ENCODE data around the gene NECTIN4. TPM values are rescaled to one million over a fixed set of nuclear protein-coding genes. Genes with fewer than 3 reads are reported as not detected.
A peak's percentile ranks its signal among the peaks of the same experiment; 100 is the strongest.

Gene NECTIN4
- total RNA-seq, 1 donor from 2014 or later, result 13.6 TPM

GRCh38 chr1:161131523-161132409 lies 42.4 kb upstream of the NECTIN4 start:
- no peak for TF ChIP-seq CTCF (IDR thresholded peaks at IDR 0.05; ENCODE audit: insufficient read depth, low read length, poor library complexity, severe bottlenecking)
- Histone ChIP-seq H3K27me3 (ENCODE audit: control insufficient read depth, insufficient read depth, low read length) (no peaks in the 10 kb centered on the region), H3K36me3 (ENCODE audit: control insufficient read depth, insufficient read depth, low read length) (no peaks in the 10 kb centered on the region), H3K4me3 (ENCODE audit: low read depth, low read length) (peak overlapping the region; percentile 92)
- no peak for DNase-seq (ENCODE audit: low read depth)

- no peak for TF ChIP-seq CTCF (IDR thresholded peaks at IDR 0.05; ENCODE audit: insufficient read depth, low read length, poor library complexity, severe bottlenecking)
- Histone ChIP-seq H3K27me3 (ENCODE audit: control insufficient read depth, insufficient read depth, low read length) (no peaks in the 10 kb centered on the region), H3K4me3 (ENCODE audit: low read depth, low read length) (no peak overlapping the region), H3K36me3 (ENCODE audit: control insufficient read depth, insufficient read depth, low read length) (no peaks in the 10 kb centered on the region)
- DNase-seq (ENCODE audit: low read depth), result no peak
These were observed 40.9 kb upstream of the NECTIN4 start for GRCh38 chr1:161130266-161130665.

GRCh38 chr1:161128591-161129420 lies 39.4 kb upstream of the NECTIN4 start:
- no peaks in the 10 kb centered on the region for H3K36me3 ChIP-seq (ENCODE audit: control insufficient read depth, insufficient read depth, low read length)
- DNase-seq (ENCODE audit: low read depth), result no peak
- H3K4me3 ChIP-seq (ENCODE audit: low read depth, low read length), result no peak overlapping the region
- TF ChIP-seq CTCF (IDR thresholded peaks at IDR 0.05; ENCODE audit: insufficient read depth, low read length, poor library complexity, severe bottlenecking), result no peak
- no peaks in the 10 kb centered on the region for H3K27me3 ChIP-seq (ENCODE audit: control insufficient read depth, insufficient read depth, low read length)

- Histone ChIP-seq H3K27me3 (ENCODE audit: control insufficient read depth, insufficient read depth, low read length) (no peaks in the 10 kb centered on the region), H3K36me3 (ENCODE audit: control insufficient read depth, insufficient read depth, low read length) (no peaks in the 10 kb centered on the region), H3K4me3 (ENCODE audit: low read depth, low read length) (no peak overlapping the region)
- no peak for DNase-seq (ENCODE audit: low read depth)
- no peak for TF ChIP-seq CTCF (IDR thresholded peaks at IDR 0.05; ENCODE audit: insufficient read depth, low read length, poor library complexity, severe bottlenecking)
These were observed 38.3 kb upstream of the NECTIN4 start for GRCh38 chr1:161127649-161128048.

GRCh38 chr1:161122967-161123366 lies 33.6 kb upstream of the NECTIN4 start:
- no peak for DNase-seq (ENCODE audit: low read depth)
- H3K27me3 ChIP-seq (ENCODE audit: control insufficient read depth, insufficient read depth, low read length), result no peaks in the 10 kb centered on the region
- no peak overlapping the region for H3K4me3 ChIP-seq (ENCODE audit: low read depth, low read length)
- no peak for TF ChIP-seq CTCF (IDR thresholded peaks at IDR 0.05; ENCODE audit: insufficient read depth, low read length, poor library complexity, severe bottlenecking)
- peaks cover 2% of the 10 kb centered on the region for H3K36me3 ChIP-seq (ENCODE audit: control insufficient read depth, insufficient read depth, low read length)

Data from kidney epithelial cell (primary cell).